ENCODE measurements around the gene TMEM132C.

TMEM132C gene

GRCh38 chr12:128712622-128713021, 445.7 kb downstream of the TMEM132C start:
- DNase-seq (ENCODE audit: low spot score): no peak

GRCh38 chr12:128715485-128715884, 448.5 kb downstream of the TMEM132C start:
- no peak for DNase-seq (ENCODE audit: low spot score)

GRCh38 chr12:128724468-128725046, 457.6 kb downstream of the TMEM132C start:
- DNase-seq (ENCODE audit: low spot score): no peak

- DNase-seq (ENCODE audit: low spot score): no peak
Measured at GRCh38 chr12:128726886-128727285, 459.9 kb downstream of the TMEM132C start.

- DNase-seq (ENCODE audit: low spot score): no peak
Measured at GRCh38 chr12:128727461-128727860, 460.5 kb downstream of the TMEM132C start.

- DNase-seq (ENCODE audit: low spot score): no peak
Measured at GRCh38 chr12:128727999-128728398, 461.0 kb downstream of the TMEM132C start.

GRCh38 chr12:128729628-128730121, 462.7 kb downstream of the TMEM132C start:
- DNase-seq (ENCODE audit: low spot score): no peak

GRCh38 chr12:128734371-128734770, 467.4 kb downstream of the TMEM132C start:
- DNase-seq (ENCODE audit: low spot score): no peak

- DNase-seq (ENCODE audit: low spot score): no peak
Measured at GRCh38 chr12:128737292-128737966, 470.5 kb downstream of the TMEM132C start.

GRCh38 chr12:128743916-128744315, 476.9 kb downstream of the TMEM132C start:
- no peak for DNase-seq (ENCODE audit: low spot score)

- DNase-seq (ENCODE audit: low spot score): no peak
Measured at GRCh38 chr12:128745772-128746689, 479.1 kb downstream of the TMEM132C start.

GRCh38 chr12:128747441-128747840, 480.5 kb downstream of the TMEM132C start:
- DNase-seq (ENCODE audit: low spot score): no peak

- no peak for DNase-seq (ENCODE audit: low spot score)
Measured at GRCh38 chr12:128752386-128752785, 485.4 kb downstream of the TMEM132C start.

- DNase-seq (ENCODE audit: low spot score): no peak
Measured at GRCh38 chr12:128753438-128753837, 486.5 kb downstream of the TMEM132C start.

- no peak for DNase-seq (ENCODE audit: low spot score)
Measured at GRCh38 chr12:128754275-128754674, 487.3 kb downstream of the TMEM132C start.

GRCh38 chr12:128755566-128755965, 488.6 kb downstream of the TMEM132C start:
- no peak for DNase-seq (ENCODE audit: low spot score)

Measured in left forelimb (tissue), 1 donor.